Osteoblast (primary cell): Measurements from ENCODE around the gene PCDHAC2. TPM values are rescaled to one million over a fixed set of nuclear protein-coding genes. Genes with fewer than 3 reads are reported as not detected.

Source experiments
- DNase-seq: peaks from one replicate; pipeline ENCODE4 v3.0.0; 2011; ENCODE audit warnings: low spot score, mixed read lengths; ENCODE audit not compliant: insufficient read length; ENCODE audit errors: missing footprints
- H2AFZ ChIP-seq: 2 replicates; pipeline ENCODE4 v1.6.0; 2011; ENCODE audit warnings: mild to moderate bottlenecking, low read length
- H3K27ac ChIP-seq: 2 replicates; pipeline ENCODE4 v1.5.1; 2011; ENCODE audit warnings: mild to moderate bottlenecking, low read depth, low read length, moderate library complexity
- H3K27me3 ChIP-seq: 2 replicates; pipeline ENCODE4 v1.6.0; 2012; ENCODE audit warnings: mild to moderate bottlenecking, control low read depth, inconsistent platforms, low read length, moderate library complexity; ENCODE audit not compliant: insufficient read depth
- H3K36me3 ChIP-seq: 2 replicates; pipeline ENCODE4 v1.5.1; 2011; ENCODE audit warnings: mild to moderate bottlenecking, low read length, control low read depth, moderate library complexity; ENCODE audit not compliant: insufficient read depth
- H3K4me1 ChIP-seq: 2 replicates; pipeline ENCODE4 v1.5.1; 2011; ENCODE audit warnings: mild to moderate bottlenecking, low read length, control low read depth, moderate library complexity; ENCODE audit not compliant: insufficient read depth
- H3K4me2 ChIP-seq: 2 replicates; pipeline ENCODE4 v1.6.0; 2011; ENCODE audit warnings: mild to moderate bottlenecking, low read length; ENCODE audit not compliant: insufficient read depth
- H3K4me3 ChIP-seq: fragments of 200-600 bp; sonication (generic); 3 replicates; pipeline ENCODE4 v1.5.1; 2012; ENCODE audit warnings: mild to moderate bottlenecking, low read length, inconsistent platforms; ENCODE audit not compliant: insufficient read depth
- H3K79me2 ChIP-seq: 2 replicates; pipeline ENCODE4 v1.6.0; 2012; ENCODE audit warnings: mild to moderate bottlenecking, low read length, control low read depth, inconsistent platforms; ENCODE audit not compliant: insufficient read depth
- H3K9me3 ChIP-seq: 2 replicates; pipeline ENCODE4 v1.5.1; 2011; ENCODE audit warnings: low read depth, low read length, control low read depth
- H4K20me1 ChIP-seq: 2 replicates; pipeline ENCODE4 v1.6.0; 2012; ENCODE audit warnings: mild to moderate bottlenecking, low read length, control low read depth; ENCODE audit not compliant: insufficient read depth
- CTCF ChIP-seq: IDR thresholded peaks from 2 replicates; pipeline ENCODE4 v1.5.1; 2011; ENCODE audit warnings: mild to moderate bottlenecking, low read depth, low read length, moderate library complexity; ENCODE audit errors: extremely low read depth
- total RNA-seq: library from RNA; depleted of rRNA; stranded (reverse); fragments of >200 nt; gene quantifications from 2 replicates; pipeline ENCODE4 v1.2.3, GENCODE V29; 2012

Gene PCDHAC2
- total RNA-seq, 1 donor = 0.36 TPM

GRCh38 chr5:140986117-140986521 is 19.8 kb downstream of the PCDHAC2 start:
- no peak for DNase-seq
- Histone ChIP-seq H2AFZ (no peak overlapping the region), H4K20me1 (no peaks in the 10 kb centered on the region), H3K4me2 (no peak overlapping the region), H3K79me2 (no peaks in the 10 kb centered on the region), H3K27me3 (no peaks in the 10 kb centered on the region), H3K36me3 (no peaks in the 10 kb centered on the region), H3K4me3 (no peak overlapping the region), H3K9me3 (no peaks in the 10 kb centered on the region), H3K27ac (no peak overlapping the region), H3K4me1 (no peaks in the 10 kb centered on the region)
- TF ChIP-seq CTCF = no peak

GRCh38 chr5:140988100-140988499 is 21.8 kb downstream of the PCDHAC2 start:
- no peak overlapping the region for H3K4me3 ChIP-seq
- no peaks in the 10 kb centered on the region for H3K79me2 ChIP-seq

GRCh38 chr5:140988608-140989007 is 22.3 kb downstream of the PCDHAC2 start:
- Histone ChIP-seq H3K9me3 (no peaks in the 10 kb centered on the region), H2AFZ (no peak overlapping the region), H3K4me3 (no peak overlapping the region), H3K4me1 (no peaks in the 10 kb centered on the region), H3K4me2 (no peak overlapping the region), H3K36me3 (no peaks in the 10 kb centered on the region), H3K27me3 (no peaks in the 10 kb centered on the region), H4K20me1 (no peaks in the 10 kb centered on the region), H3K27ac (no peak overlapping the region), H3K79me2 (no peaks in the 10 kb centered on the region)
- no peak for TF ChIP-seq CTCF
- DNase-seq = no peak

More at GRCh38 chr5:140988100-140988499, 21.8 kb downstream of the PCDHAC2 start:
- no peaks in the 10 kb centered on the region for H3K36me3 ChIP-seq
- H2AFZ ChIP-seq = no peak overlapping the region
- no peaks in the 10 kb centered on the region for H3K4me1 ChIP-seq
- H3K4me2 ChIP-seq = no peak overlapping the region
- no peak for TF ChIP-seq CTCF
- H3K9me3 ChIP-seq = no peaks in the 10 kb centered on the region
- no peaks in the 10 kb centered on the region for H3K27me3 ChIP-seq
- H4K20me1 ChIP-seq = no peaks in the 10 kb centered on the region
- no peak overlapping the region for H3K27ac ChIP-seq
- no peak for DNase-seq

- Histone ChIP-seq H3K9me3 (no peaks in the 10 kb centered on the region), H3K79me2 (no peaks in the 10 kb centered on the region), H4K20me1 (no peaks in the 10 kb centered on the region), H3K27me3 (no peaks in the 10 kb centered on the region), H3K27ac (no peak overlapping the region), H3K4me2 (no peak overlapping the region), H3K36me3 (no peaks in the 10 kb centered on the region), H3K4me3 (no peak overlapping the region), H2AFZ (no peak overlapping the region), H3K4me1 (no peaks in the 10 kb centered on the region)
- no peak for DNase-seq
- TF ChIP-seq CTCF = no peak
Measured at GRCh38 chr5:140989254-140990020, 23.2 kb downstream of the PCDHAC2 start.
